Limb (tissue), 2 donors: ENCODE measurements around the gene GRXCR2.
"Not testable (repeated sequence)": the region's sequence is repeated elsewhere in the genome, so short reads cannot be mapped to it uniquely, and the experiment has no call there.

Experiments used
- DNase-seq, 2 donors: peaks; one replicate each; pipeline ENCODE4 v3.0.0-alpha.2; 2016; ENCODE audit errors: extremely low spot score in 2 of 2

The GRXCR2 gene

GRCh38 chr5:145872914-145873313, at the start of gene GRXCR2:
Gene GRXCR2, minus strand, starts transcription at chr5:145873014. Its CDS starts 46 bp downstream, at chr5:145872968.
- no peak for DNase-seq

- no peak for DNase-seq
Measured at GRCh38 chr5:145922059-145922458, 49.2 kb upstream of the GRXCR2 start.

GRCh38 chr5:145921211-145921610, 48.4 kb upstream of the GRXCR2 start:
- DNase-seq: no peak

- no peak for DNase-seq
Measured at GRCh38 chr5:145920542-145921210, 47.9 kb upstream of the GRXCR2 start.

GRCh38 chr5:145919413-145919812, 46.6 kb upstream of the GRXCR2 start:
- no peak for DNase-seq

GRCh38 chr5:145918397-145918796, 45.6 kb upstream of the GRXCR2 start:
- no peak for DNase-seq

- DNase-seq: no peak
Measured at GRCh38 chr5:145917288-145917687, 44.5 kb upstream of the GRXCR2 start.

- DNase-seq: no peak
Measured at GRCh38 chr5:145915970-145916638, 43.3 kb upstream of the GRXCR2 start.

- no peak for DNase-seq
Measured at GRCh38 chr5:145913701-145914100, 40.9 kb upstream of the GRXCR2 start.

GRCh38 chr5:145912594-145912993, 39.8 kb upstream of the GRXCR2 start:
- no peak for DNase-seq

- no peak for DNase-seq
Measured at GRCh38 chr5:145912019-145912418, 39.2 kb upstream of the GRXCR2 start.

- DNase-seq: no peak
Measured at GRCh38 chr5:145911164-145911563, 38.4 kb upstream of the GRXCR2 start.

- no peak for DNase-seq
Measured at GRCh38 chr5:145908206-145908960, 35.6 kb upstream of the GRXCR2 start.

- DNase-seq: peak in 1 of 2 donors; percentile 30
Measured at GRCh38 chr5:145906401-145906800, 33.6 kb upstream of the GRXCR2 start.

GRCh38 chr5:145904743-145905142, 31.9 kb upstream of the GRXCR2 start:
- no peak for DNase-seq

- no peak for DNase-seq
Measured at GRCh38 chr5:145903867-145904266, 31.1 kb upstream of the GRXCR2 start.

- no peak for DNase-seq
Measured at GRCh38 chr5:145903113-145903512, 30.3 kb upstream of the GRXCR2 start.

- no peak for DNase-seq
Measured at GRCh38 chr5:145902421-145902820, 29.6 kb upstream of the GRXCR2 start.

GRCh38 chr5:145898171-145898570, 25.4 kb upstream of the GRXCR2 start:
- no peak for DNase-seq

GRCh38 chr5:145891378-145891777, 18.6 kb upstream of the GRXCR2 start:
- not testable (repeated sequence) for DNase-seq

- no peak for DNase-seq
Measured at GRCh38 chr5:145889611-145890010, 16.8 kb upstream of the GRXCR2 start.

- DNase-seq: no peak
Measured at GRCh38 chr5:145887976-145888574, 15.3 kb upstream of the GRXCR2 start.
